EL (cell line): ENCODE results near the gene RIMS3.

ENCODE experiments used
- DNase-seq: peaks from one replicate; pipeline ENCODE4 v3.0.0-alpha.2; 2016

Gene RIMS3

GRCh38 chr1:40690771-40691537, 25.5 kb upstream of the RIMS3 start:
- DNase-seq: no peak

GRCh38 chr1:40689737-40690136, 24.3 kb upstream of the RIMS3 start:
- no peak for DNase-seq

GRCh38 chr1:40687661-40688060, 22.2 kb upstream of the RIMS3 start:
- no peak for DNase-seq

- DNase-seq: no peak
Measured at GRCh38 chr1:40687059-40687458, 21.6 kb upstream of the RIMS3 start.

DNA sequence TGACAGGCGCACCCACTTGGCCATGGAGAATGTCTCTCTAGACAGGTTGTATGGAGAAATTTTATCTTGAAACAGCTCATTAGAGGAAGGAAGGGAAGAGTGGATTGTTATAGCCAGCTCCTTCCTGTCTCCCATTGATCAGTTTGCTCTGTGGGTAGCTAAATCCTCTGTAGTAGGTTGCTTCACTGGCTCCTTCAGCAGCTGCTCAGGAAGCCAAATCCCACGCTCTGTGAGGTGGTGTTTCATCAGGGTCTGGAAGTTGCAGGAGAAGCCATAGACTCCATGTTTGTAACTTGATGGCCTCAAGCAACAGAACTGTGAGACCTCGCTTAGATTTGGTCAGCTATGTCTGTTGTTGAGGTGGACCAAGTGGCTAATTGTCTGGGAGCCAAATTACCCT, 19.2 kb upstream of the RIMS3 start:
- no peak for DNase-seq

GRCh38 chr1:40679165-40679953, 13.9 kb upstream of the RIMS3 start:
- DNase-seq: no peak

DNA sequence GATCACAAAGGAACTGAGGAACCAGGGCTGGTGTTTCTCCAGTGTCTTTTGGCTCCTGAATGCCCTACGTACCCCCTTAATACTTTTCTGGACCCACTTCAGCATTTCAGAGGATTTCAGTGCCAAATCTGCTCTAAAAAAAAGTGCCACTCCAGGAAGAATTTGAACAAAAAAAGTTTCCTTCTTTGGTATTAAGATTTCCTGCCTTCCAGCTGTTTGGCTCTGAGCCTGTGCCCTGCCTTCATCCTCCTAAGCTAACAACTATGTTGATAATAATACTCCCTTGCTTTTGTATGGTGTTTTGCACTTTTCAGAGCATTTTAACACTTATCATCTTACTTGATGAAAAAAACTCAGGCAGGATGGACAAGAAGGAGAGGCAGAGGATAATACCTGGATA, 11.0 kb upstream of the RIMS3 start:
- no peak for DNase-seq

- DNase-seq: no peak
Measured at GRCh38 chr1:40673452-40673851, 8.0 kb upstream of the RIMS3 start.

DNA sequence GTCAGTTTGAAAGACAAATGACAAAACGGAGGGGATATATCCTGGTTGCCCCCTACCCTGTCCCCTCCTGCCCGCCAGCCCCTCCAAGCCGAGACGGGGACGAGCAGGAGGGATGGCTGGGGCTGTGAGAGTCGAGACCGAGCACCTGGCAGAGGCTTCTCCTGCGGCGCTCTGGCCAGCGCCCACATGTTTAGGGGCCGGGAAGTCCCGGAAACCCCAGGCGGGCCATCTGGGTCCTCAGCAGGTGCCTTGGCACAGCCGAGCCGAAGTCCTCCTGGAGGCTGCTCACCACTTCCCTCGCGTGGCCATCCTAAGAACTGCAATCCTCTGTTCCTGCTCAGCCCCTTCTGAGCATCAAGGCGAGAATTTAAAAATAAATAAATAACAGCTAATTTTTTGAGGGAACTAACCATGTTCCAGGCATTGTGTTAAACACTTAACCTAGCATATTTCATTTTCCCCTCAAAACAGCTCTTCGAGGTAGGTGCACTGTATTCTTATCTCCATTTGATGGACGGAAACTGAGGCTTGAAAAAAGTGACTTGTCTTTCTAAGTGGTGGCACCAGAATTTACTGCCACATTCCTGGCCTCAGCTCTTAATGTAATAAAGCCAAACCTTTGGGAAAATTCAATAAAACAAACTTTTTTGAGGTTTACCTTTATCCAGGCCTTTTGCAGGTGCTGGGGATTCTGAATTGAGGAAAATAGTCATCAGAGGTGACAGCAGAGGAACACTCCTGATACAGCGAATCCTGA, 3.5 kb upstream of the RIMS3 start:
- DNase-seq: peak; percentile 65

GRCh38 chr1:40664791-40665190, 691 bp downstream of the RIMS3 start:
- no peak for DNase-seq

GRCh38 chr1:40664167-40664537, 1.3 kb downstream of the RIMS3 start:
- DNase-seq: no peak

DNA sequence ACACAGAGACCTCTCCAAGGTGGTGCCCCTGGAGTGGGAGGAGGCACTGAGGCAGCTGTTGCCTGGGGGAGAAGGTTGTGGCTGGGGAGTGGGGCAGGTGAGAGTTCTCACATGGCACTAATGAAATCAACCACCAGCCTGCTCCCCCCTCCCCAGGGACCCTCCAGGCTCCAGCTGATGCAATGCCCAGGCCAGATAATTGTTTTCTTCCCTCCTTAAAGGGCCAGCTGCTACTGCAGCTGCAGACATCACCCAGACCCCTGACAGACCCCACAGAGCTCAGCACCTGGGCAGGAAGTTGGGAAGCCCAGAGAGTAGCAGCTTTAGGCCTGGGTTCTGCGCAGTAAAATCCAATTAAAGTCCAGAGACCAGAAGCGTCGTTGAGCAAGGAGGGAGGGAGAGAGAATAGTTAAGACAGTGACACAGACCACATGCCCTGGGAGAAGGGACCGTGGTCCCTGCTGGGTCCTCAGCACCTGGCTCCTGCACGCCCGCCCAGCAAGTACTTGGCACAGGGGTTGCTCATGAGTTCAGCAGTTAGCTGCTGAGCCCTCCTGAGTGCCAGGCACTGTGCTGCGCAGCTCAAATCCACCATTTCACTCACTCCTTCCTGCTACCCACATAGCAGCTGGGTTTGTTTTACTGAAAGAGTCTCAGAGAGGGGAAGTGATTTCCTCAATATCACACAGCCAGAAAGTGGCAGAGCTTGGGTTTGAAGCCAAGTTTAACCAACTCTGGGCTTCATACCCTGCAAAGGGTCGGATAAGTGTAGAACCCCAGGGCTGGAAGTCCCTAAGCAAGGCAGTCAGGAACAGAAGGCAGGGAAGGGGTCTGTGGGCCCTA, 1.9 kb downstream of the RIMS3 start:
- no peak for DNase-seq

DNA sequence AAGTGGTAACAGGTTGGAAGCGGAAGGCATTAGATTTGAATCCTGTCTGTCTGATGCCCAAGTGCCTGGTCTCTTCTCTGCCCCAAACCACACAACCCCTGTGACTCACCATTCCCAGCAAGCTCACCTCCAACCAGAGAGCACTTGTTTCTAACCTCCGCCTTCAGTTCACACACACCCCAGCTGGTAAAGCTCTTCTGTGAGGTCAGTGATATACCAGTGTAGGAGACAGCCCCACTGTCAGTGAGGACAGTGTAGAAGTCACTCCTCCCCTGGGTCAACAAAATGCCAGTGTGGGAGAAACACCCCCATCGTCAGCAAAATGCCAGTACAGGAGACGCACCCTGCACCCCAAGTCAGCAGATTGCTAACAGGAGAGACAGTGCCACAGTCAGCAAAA, 2.6 kb downstream of the RIMS3 start:
- DNase-seq: peak; percentile 47

DNA sequence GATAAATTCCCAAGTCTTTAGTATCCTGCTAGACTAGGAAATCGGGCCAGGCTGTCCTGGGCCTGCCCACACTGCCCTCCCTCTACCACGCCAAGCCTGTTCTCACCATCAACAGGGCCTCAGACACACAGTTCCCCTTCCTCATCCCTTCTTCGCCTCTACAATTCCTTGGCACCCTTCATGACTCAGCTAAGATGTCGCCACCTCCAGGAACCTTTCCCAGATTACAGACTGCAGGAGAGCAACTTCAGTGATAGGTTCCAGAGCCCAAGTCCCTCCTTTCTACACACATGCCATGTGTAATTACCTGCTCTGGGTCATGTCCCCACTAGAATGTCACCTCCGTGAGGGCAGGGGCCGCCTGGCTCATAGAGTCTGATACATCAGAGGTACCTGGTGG, 3.3 kb downstream of the RIMS3 start:
- no peak for DNase-seq

- DNase-seq: no peak
Measured at GRCh38 chr1:40661678-40662077, 3.8 kb downstream of the RIMS3 start.

DNA sequence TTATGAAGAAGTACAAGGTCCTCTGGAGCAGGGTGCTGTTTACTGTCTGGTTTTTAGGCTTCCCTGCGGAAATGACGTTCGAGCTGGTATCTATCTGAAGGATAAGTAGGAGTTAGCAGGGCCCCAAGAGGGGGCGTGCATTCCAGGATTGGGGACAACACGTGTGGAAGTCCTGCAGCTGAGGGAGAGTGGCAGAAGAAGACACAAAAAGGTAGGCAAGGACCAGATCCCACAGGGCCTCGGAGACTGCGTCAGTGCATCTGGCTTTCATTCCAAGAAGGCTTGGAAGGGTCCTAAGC, 5.9 kb downstream of the RIMS3 start:
- no peak for DNase-seq

- no peak for DNase-seq
Measured at GRCh38 chr1:40658751-40659648, 6.5 kb downstream of the RIMS3 start.

GRCh38 chr1:40657046-40657445, 8.4 kb downstream of the RIMS3 start:
- DNase-seq: no peak

DNA sequence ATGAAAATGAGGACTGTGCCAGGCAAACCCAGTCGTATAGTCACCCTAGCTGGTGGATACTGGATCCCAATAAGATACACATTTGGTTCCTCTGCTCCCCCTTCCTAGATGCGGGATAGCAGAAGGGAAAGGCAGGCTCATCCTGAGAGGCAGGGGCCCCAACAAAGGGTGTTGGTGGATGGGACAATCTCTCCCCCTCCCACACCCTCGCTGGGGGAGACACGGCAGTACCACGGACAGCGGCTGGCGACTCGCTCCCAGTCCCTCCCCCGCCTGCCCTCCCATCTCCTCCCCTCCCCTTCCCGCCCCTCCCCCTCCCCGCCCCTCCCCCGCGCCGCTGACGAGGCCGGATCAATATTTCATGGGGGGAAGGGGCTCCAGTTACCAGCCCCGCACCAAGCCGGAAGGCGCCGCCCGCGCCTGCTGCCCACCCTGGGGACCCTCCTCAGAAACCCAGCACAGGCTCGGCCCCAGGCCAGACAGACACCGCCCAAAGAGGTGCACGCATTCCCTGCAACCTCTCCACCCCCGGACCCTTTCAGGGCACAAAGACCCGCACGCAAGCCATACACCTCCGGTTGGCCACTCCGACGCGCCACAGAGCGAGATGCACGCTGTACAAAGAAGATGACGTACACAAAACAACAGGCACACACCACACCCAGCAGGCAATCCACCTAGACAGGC, 11.5 kb downstream of the RIMS3 start:
- no peak for DNase-seq

DNA sequence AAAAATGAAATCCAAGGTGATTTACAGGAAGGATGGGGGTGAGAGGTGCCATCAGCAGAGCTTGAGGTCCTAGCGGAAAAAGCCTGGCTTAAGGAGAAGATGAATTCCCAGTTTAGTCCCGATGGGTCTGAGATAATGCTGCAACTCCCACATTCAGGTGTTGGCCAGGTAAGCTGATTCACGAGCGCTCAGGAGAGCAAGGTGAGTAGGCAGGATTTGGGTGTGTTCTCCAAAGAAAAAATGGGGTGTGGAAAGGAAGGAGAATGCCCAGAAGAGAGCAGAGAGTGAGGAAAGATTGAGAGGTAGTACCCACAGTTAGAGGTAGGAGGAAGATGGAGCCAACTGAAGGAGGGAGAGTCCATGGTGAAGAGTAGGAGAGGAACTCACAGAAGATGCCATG, 12.5 kb downstream of the RIMS3 start:
- DNase-seq: no peak

DNA sequence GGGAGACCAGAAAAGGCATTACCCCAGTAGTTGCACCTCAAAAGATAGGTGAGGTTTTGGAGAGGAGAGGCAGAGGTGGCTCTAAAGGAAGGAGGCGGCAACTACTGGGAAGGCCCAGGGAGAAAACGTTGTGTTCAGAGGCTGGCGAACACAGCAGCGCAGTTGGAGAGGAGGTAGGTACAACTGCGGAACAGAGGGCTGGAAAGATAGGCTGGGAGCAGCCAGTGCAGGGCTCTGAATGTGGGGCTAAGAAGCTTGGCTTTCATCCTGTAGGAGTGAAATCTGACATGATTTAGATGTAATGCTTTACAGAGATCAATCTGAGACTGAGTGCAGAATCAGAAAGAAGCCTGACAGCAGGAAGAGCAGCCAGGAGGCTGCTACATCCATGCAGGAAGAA, 13.0 kb downstream of the RIMS3 start:
- no peak for DNase-seq
